Measurements from ENCODE around the gene AUTS2.

DNA sequence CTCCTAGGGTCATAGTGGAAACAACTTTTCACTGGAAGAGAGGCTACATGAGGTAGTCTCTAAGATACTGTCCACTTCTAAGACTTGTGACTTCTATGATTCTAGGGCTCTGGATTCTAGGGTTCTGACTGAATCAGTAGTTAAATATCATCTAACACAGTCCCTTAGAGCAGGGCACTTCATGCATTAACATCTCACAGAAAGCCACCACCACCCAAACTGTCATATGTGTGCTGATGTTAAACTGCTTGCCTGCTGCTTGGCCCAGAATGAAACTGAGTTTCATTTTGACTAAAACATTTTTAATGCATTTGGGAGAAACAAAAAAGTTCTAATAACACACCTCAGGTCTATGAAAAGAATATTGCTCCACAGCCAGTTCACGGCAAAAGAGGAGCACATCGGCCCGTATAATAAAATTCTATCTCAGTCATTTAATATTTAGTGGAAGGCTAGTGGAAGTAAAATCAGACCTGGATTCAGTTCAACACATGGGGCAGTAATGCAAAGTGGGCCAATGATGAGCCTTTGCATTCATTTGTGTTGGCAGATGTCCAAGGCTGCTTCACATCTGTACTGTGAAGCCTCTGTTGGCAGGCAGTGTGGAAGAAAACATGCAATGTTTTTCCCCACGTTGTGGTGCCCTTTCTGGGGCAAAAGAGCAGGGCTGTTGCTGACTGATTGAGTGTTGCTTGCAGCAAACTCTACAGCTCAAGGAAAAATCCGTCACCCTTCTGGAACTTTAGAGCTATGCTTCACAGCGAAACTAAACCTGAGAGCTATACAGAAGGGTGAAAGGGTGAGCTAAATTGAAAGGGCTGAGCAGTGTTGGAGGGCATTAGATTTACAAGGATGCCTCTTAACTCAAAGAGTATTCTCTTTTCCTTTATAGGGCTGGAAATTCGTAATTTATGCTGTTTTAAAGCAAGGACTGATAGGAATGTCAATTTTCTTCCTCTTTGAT lies 33.5 kb upstream of the AUTS2 start:
- TF ChIP-seq POLR2AphosphoS5 (IDR thresholded peaks at IDR 0.05) (no peak), CTCF (IDR thresholded peaks at IDR 0.05) (no peak), POLR2A (IDR thresholded peaks at IDR 0.05) (no peak)
